HepG2 (cell line): ENCODE results near the gene B4GALT3. TPM values are rescaled to one million over a fixed set of nuclear protein-coding genes. Genes with fewer than 3 reads are reported as not detected.

ENCODE experiments used
- CENPX ChIP-seq: sonication (generic); formaldehyde crosslinking; IDR thresholded peaks from 2 replicates; pipeline ENCODE4 v1.9.0; 2021; ENCODE audit warnings: mild to moderate bottlenecking, missing genetic modification reagents, moderate library complexity
- ELF3 ChIP-seq: IDR thresholded peaks from 2 replicates; pipeline ENCODE4 v1.6.1; 2016; ENCODE audit warnings: missing genetic modification reagents, missing compliant biosample characterization
- PAX8 ChIP-seq: sonication (generic); formaldehyde crosslinking; IDR thresholded peaks from 2 replicates; pipeline ENCODE4 v1.8.0; 2022; ENCODE audit warnings: mild to moderate bottlenecking, missing genetic modification reagents, borderline replicate concordance
- PHF20 ChIP-seq: sonication (generic); formaldehyde crosslinking; IDR thresholded peaks from 2 replicates; pipeline ENCODE4 v1.5.0; 2020; ENCODE audit warnings: mild to moderate bottlenecking, missing genetic modification reagents
- POGZ ChIP-seq: sonication (generic); formaldehyde crosslinking; IDR thresholded peaks from 2 replicates; pipeline ENCODE4 v1.4.0; 2020; ENCODE audit warnings: mild to moderate bottlenecking, missing genetic modification reagents
- UBTF ChIP-seq: sonication (generic); formaldehyde crosslinking; IDR thresholded peaks from 2 replicates; pipeline ENCODE4 v1.4.0; 2020; ENCODE audit warnings: mild to moderate bottlenecking, missing genetic modification reagents
- ZBTB14 ChIP-seq: sonication (generic); formaldehyde crosslinking; IDR thresholded peaks from 2 replicates; pipeline ENCODE4 v1.4.0; 2020; ENCODE audit warnings: missing genetic modification reagents
- ZHX2 ChIP-seq, 2 experiments: sonication (generic) in 1 of 2; formaldehyde crosslinking in 1 of 2; IDR thresholded peaks; 2 replicates each; pipeline versions ENCODE4 v1.6.1 to v1.9.0; 2014 to 2022; ENCODE audit warnings: antibody characterized with exemption in 1 of 2, borderline replicate concordance in 1 of 2, inconsistent platforms in 1 of 2, low read depth in 1 of 2, missing genetic modification reagents in 1 of 2
- ZNF180 ChIP-seq: sonication (generic); formaldehyde crosslinking; IDR thresholded peaks from 2 replicates; pipeline ENCODE4 v1.4.0; 2020; ENCODE audit warnings: low read depth, missing genetic modification reagents, borderline replicate concordance
- ZNF460 ChIP-seq: sonication (generic); formaldehyde crosslinking; IDR thresholded peaks from 2 replicates; pipeline ENCODE4 v1.5.1; 2020; ENCODE audit warnings: missing genetic modification reagents, mild to moderate bottlenecking, borderline replicate concordance
- ZNF598 ChIP-seq: sonication (generic); formaldehyde crosslinking; IDR thresholded peaks from 2 replicates; pipeline ENCODE4 v1.5.1; 2020; ENCODE audit warnings: mild to moderate bottlenecking, missing genetic modification reagents, borderline replicate concordance
- ZNF678 ChIP-seq: sonication (generic); formaldehyde crosslinking; IDR thresholded peaks from 2 replicates; pipeline ENCODE4 v1.4.0; 2020; ENCODE audit warnings: mild to moderate bottlenecking, missing genetic modification reagents
- ZNF687 ChIP-seq: sonication (generic); formaldehyde crosslinking; IDR thresholded peaks from 2 replicates; pipeline ENCODE4 v1.5.1; 2020; ENCODE audit warnings: mild to moderate bottlenecking, missing genetic modification reagents, moderate library complexity
- ZNF782 ChIP-seq: sonication (generic); formaldehyde crosslinking; IDR thresholded peaks from 2 replicates; pipeline ENCODE4 v1.4.0; 2020; ENCODE audit warnings: missing genetic modification reagents, mild to moderate bottlenecking, borderline replicate concordance
- polyA plus RNA-seq, 8 experiments: library from polyadenylated mRNA; depleted of rRNA in 3 of 8; stranded (reverse) in 7 of 8; unstranded in 1 of 8; fragments of >200 nt; fragmentation: Illumina TruSeq in 4 of 8; extraction: Trizol in 4 of 8; gene quantifications; 2 replicates each; pipeline versions ENCODE4 v1.2.1 to v1.2.3, GENCODE V29; 2011 to 2016; ENCODE audit warnings: low read depth in 4 of 8, missing spikeins in 1 of 8, mixed read lengths in 1 of 8; ENCODE audit not compliant: insufficient read depth in 1 of 8
- total RNA-seq, 5 experiments: library from RNA; depleted of rRNA; stranded (reverse); fragments of >200 nt; fragmentation: Illumina TruSeq; extraction: Trizol; gene quantifications; 2 replicates each; pipeline ENCODE4 v1.2.3, GENCODE V29; 2016; ENCODE audit warnings: low read depth in 1 of 5

B4GALT3 gene
- total and polyA plus RNA-seq, 2 of the 13 experiments (the other 11 are each of a cell fraction or from before 2014, with no cell fraction given) = 35.6 to 40.4 TPM

GRCh38 chr1:161159087-161159912 is 18.0 kb downstream of the B4GALT3 start, which contains the start of gene USP21 (continued):
- peak; percentile 73 for TF ChIP-seq ZNF687 (CRISPR knock-in tag)
- no peak for TF ChIP-seq PAX8 (CRISPR knock-in tag)
- TF ChIP-seq ZNF782 (CRISPR knock-in tag) = no peak
- TF ChIP-seq ZHX2 (IDR thresholded peaks at IDR 0.05; ENCODE audit: low read depth) = peak; percentile 81
- TF ChIP-seq ZHX2 (CRISPR knock-in tag; IDR thresholded peaks at IDR 0.05; ENCODE audit: borderline replicate concordance) = no peak
- TF ChIP-seq UBTF (CRISPR knock-in tag) = peak; percentile 55; the same call in 1 of the 2 replicates
- no peak for TF ChIP-seq ZBTB14 (CRISPR knock-in tag)
- peak; percentile 44; the same call in 1 of the 2 replicates for TF ChIP-seq ZNF598 (CRISPR knock-in tag)
- no peak for TF ChIP-seq ZNF180 (CRISPR knock-in tag)
- peak; percentile 55 for TF ChIP-seq PHF20 (CRISPR knock-in tag)
- TF ChIP-seq ELF3 (CRISPR knock-in tag) = no peak
- peak; percentile 56 for TF ChIP-seq POGZ (CRISPR knock-in tag)
- TF ChIP-seq CENPX (CRISPR knock-in tag) = no peak
- no peak for TF ChIP-seq ZNF460
- TF ChIP-seq ZNF678 (CRISPR knock-in tag) = peak; percentile 13; the same call in 1 of the 2 replicates
